Kidney (tissue), 14 donors: ENCODE measurements around the gene NCS1. TPM values are rescaled to one million over a fixed set of nuclear protein-coding genes. Genes with fewer than 3 reads are reported as not detected.

Experiments
- DNase-seq, 5 donors: peaks; one replicate each; pipeline ENCODE4 v3.0.0-alpha.2; 2013 to 2020
- FAIRE-seq: peaks from 2 replicates; lab custom pipeline; 2012; peaks lifted over from hg19 to GRCh38; lab: Jason Lieb, UNC
- H3K27ac ChIP-seq, 2 donors: one replicate each; pipeline ENCODE4 v1.7.0; 2013; ENCODE audit warnings: low read depth in 2 of 2, low read length in 2 of 2, inconsistent platforms in 1 of 2
- H3K27me3 ChIP-seq: one replicate; pipeline ENCODE4 v1.7.1; 2013; ENCODE audit warnings: low read length, inconsistent platforms; ENCODE audit not compliant: control insufficient read depth, insufficient read depth
- H3K36me3 ChIP-seq, 3 donors: one replicate each; pipeline versions ENCODE4 v1.7.0 to v1.7.1; 2013; ENCODE audit warnings: low read length in 3 of 3, control low read depth in 1 of 3, inconsistent platforms in 1 of 3; ENCODE audit not compliant: insufficient read depth in 3 of 3, control insufficient read depth in 2 of 3
- H3K4me1 ChIP-seq, 3 donors: one replicate each; pipeline versions ENCODE4 v1.7.0 to v1.7.1; 2013; ENCODE audit warnings: low read length in 3 of 3, inconsistent platforms in 1 of 3, low read depth in 1 of 3; ENCODE audit not compliant: control insufficient read depth in 2 of 3, insufficient read depth in 2 of 3
- H3K4me3 ChIP-seq, 3 donors: one replicate each; pipeline versions ENCODE4 v1.7.0 to v1.8.1; 2013; ENCODE audit warnings: low read length in 3 of 3, control low read depth in 1 of 3, inconsistent platforms in 1 of 3
- H3K9ac ChIP-seq, 3 donors: one replicate each; pipeline versions ENCODE4 v1.7.0 to v1.7.1; 2013; ENCODE audit warnings: low read length in 3 of 3, control low read depth in 1 of 3, inconsistent platforms in 1 of 3
- H3K9me3 ChIP-seq, 3 donors: one replicate each; pipeline versions ENCODE4 v1.7.0 to v1.7.1; 2013; ENCODE audit warnings: low read length in 3 of 3, control low read depth in 1 of 3, inconsistent platforms in 1 of 3; ENCODE audit not compliant: control insufficient read depth in 2 of 3, insufficient read depth in 1 of 3
- CTCF ChIP-seq: IDR thresholded peaks from 3 replicates; pipeline ENCODE4 v1.5.1; 2012; ENCODE audit warnings: mild to moderate bottlenecking, moderate library complexity, borderline replicate concordance; ENCODE audit not compliant: insufficient read depth; ENCODE audit errors: extremely low read depth
- intact Hi-C: fragments of 100-400 bp; cut with DNase I; formaldehyde crosslinking; loops from one replicate; pipeline ENCODE4 v1.11.1; 2022
- polyA plus RNA-seq: library from polyadenylated mRNA; stranded (reverse); fragments of 350-450 nt; fragmentation: Illumina TruSeq; extraction: RNeasy Lipid Tissue Mini Kit (QIAGEN cat#74804); gene quantifications from one replicate; pipeline ENCODE4 v1.2.3, GENCODE V29; 2014; ENCODE audit warnings: low read depth, low replicate concordance; ENCODE audit not compliant: insufficient read depth
- total RNA-seq: library from RNA; stranded (reverse); fragmentation: NEBNext Ultra II Directional; extraction: Animal tissue kit (Norgen Biotek cat#: 25700); gene quantifications from one replicate; pipeline ENCODE4 v1.2.1, GENCODE V29; 2021
- donor health status: control.
- donor health status: control.
- donor health status: control.
- donor health status: control.
- donor health status: control.
- donor health status: DM: yes; HTN: yes; CAD: no.
- donor health status: Normal renal cell carcinoma (clear cell type).

The NCS1 gene
- total and polyA plus RNA-seq, 2 donors from 2014 or later, result 27.7 to 37.4 TPM

DNA sequence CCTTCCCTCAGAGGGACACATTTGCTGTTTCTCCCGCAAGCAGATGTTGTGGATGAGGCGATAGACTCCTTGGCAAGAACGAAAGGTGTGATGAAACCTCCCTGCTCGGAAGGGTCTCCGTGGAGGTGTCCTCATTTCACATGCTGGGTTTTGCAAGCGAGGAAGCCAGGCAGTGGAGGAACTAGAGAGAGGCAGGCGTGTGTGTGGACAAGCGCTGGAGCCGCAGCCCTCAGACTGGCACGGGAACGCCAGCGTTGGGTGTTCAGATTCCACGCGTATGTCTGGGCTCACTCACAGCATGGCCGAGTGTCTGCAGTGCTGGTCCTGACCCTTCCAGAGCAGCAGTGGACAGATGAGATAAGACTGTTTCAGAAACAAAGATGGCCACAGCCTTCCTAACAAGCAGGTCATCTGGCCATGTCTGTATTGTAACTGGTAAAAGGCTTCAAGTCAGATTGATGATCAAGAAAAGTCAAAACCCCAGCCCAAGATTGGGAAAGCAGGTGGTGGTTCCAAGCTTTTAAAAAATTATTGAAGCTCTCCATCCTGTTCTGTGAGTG lies 35.0 kb upstream of the NCS1 start:
- Histone ChIP-seq H3K9me3 (no peaks in the 10 kb centered on the region), H3K4me1 (peaks cover 0 to 9% (median 0%) of the 10 kb centered on the region in 3 donors), H3K36me3 (no peaks in the 10 kb centered on the region), H3K4me3 (no peak overlapping the region), H3K27ac (no peak overlapping the region), H3K27me3 (no peaks in the 10 kb centered on the region), H3K9ac (no peak overlapping the region)
- TF ChIP-seq CTCF, result no peak
- intact Hi-C loops, result no loop called here
- no peak for DNase-seq
- FAIRE-seq, result no peak

GRCh38 chr9:130137641-130138081 lies 34.5 kb upstream of the NCS1 start:
- no peak for DNase-seq
- no peak overlapping the region for H3K4me3 ChIP-seq
- H3K9me3 ChIP-seq, result no peaks in the 10 kb centered on the region
- intact Hi-C loops, result no loop called here
- no peak for FAIRE-seq
- TF ChIP-seq CTCF, result no peak
- H3K9ac ChIP-seq, result no peak overlapping the region
- no peaks in the 10 kb centered on the region for H3K27me3 ChIP-seq
- H3K36me3 ChIP-seq, result no peaks in the 10 kb centered on the region
- peaks cover 0 to 9% (median 0%) of the 10 kb centered on the region in 3 donors for H3K4me1 ChIP-seq
- H3K27ac ChIP-seq, result no peak overlapping the region

GRCh38 chr9:130138171-130138653 lies 34.0 kb upstream of the NCS1 start:
- no peak for TF ChIP-seq CTCF
- DNase-seq (peak in 4 of 5 donors; percentile 53 to 81 (median 65)), FAIRE-seq (no peak)
- no peak overlapping the region for H3K9ac ChIP-seq
- H3K4me1 ChIP-seq, result peaks cover 0 to 9% (median under 1%) of the 10 kb centered on the region in 3 donors
- no peak overlapping the region for H3K27ac ChIP-seq
- H3K9me3 ChIP-seq, result no peaks in the 10 kb centered on the region
- intact Hi-C loops, result no loop called here
- H3K27me3 ChIP-seq, result no peaks in the 10 kb centered on the region
- H3K36me3 ChIP-seq, result no peaks in the 10 kb centered on the region
- H3K4me3 ChIP-seq, result no peak overlapping the region
